ENCODE results near the gene TTI1.

DNA sequence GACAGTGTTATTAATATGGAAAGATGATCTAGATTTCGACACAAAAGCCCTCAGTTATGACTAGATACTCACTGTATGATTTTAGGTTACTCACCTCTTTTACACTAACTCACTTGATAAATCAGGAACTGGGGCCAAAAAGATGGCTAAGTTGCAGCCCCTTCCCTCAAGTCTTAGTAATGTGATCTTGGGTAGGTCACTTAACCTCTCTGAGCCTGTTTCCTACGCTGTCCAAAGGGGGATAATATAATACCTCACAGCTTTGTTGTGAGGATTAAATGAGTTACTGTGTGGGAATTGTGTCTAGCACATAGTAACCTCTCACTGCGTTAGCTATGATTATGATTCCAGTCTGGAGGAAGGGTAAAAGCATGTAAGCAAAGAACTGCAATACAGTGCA is 1.3 kb downstream of the TTI1 start:
- no peak for TF ChIP-seq EZH2phosphoT487 (IDR thresholded peaks at IDR 0.05; ENCODE audit: borderline replicate concordance)
- TF ChIP-seq CTCF (IDR thresholded peaks at IDR 0.05 in 2 of 3, conservative IDR thresholded peaks at IDR 0.05 in 1 of 3; ENCODE audit: borderline replicate concordance in 1 of 3, insufficient read depth in 1 of 3, low read depth in 2 of 3, low read length in 2 of 3): no peak
- TF ChIP-seq POLR2A (IDR thresholded peaks at IDR 0.05; ENCODE audit: borderline replicate concordance, extremely low read depth, insufficient read depth, insufficient read length): no peak
- no peak for TF ChIP-seq RAD21 (IDR thresholded peaks at IDR 0.05; ENCODE audit: low read depth)
- TF ChIP-seq MAX (IDR thresholded peaks at IDR 0.05): no peak
- TF ChIP-seq EZH2 (IDR thresholded peaks at IDR 0.05): no peak
- TF ChIP-seq POLR2AphosphoS5 (IDR thresholded peaks at IDR 0.05; ENCODE audit: low read depth, low read length): no peak
- TF ChIP-seq ZNF274 (IDR thresholded peaks at IDR 0.05; ENCODE audit: low read depth, low read length): no peak
- TF ChIP-seq TCF7L2 (IDR thresholded peaks at IDR 0.05; ENCODE audit: borderline replicate concordance, extremely low read depth, insufficient read depth, insufficient read length): no peak
- TF ChIP-seq EGR1 (IDR thresholded peaks at IDR 0.05; ENCODE audit: low read depth): no peak
- TF ChIP-seq CEBPB (IDR thresholded peaks at IDR 0.05; ENCODE audit: low read depth): no peak
- TF ChIP-seq JUND (IDR thresholded peaks at IDR 0.05): no peak
